HEK293 (cell line): Measurements from ENCODE around the gene THUMPD3.

Source experiments
- IKZF3 ChIP-seq: fragments of 450-650 bp; IDR thresholded peaks from 2 replicates; pipeline ENCODE4 v1.5.0; 2018; ENCODE audit warnings: missing biosample characterization, mild to moderate bottlenecking, missing genetic modification characterization, moderate library complexity
- KLF8 ChIP-seq: fragments of 450-650 bp; formaldehyde crosslinking; IDR thresholded peaks from 2 replicates; pipeline ENCODE4 v1.5.1; 2016; ENCODE audit warnings: missing biosample characterization, missing genetic modification characterization
- PRDM1 ChIP-seq: fragments of 450-650 bp; formaldehyde crosslinking; IDR thresholded peaks from 2 replicates; pipeline ENCODE4; 2016; ENCODE audit warnings: missing biosample characterization, missing genetic modification characterization
- RBAK ChIP-seq: fragments of 450-650 bp; formaldehyde crosslinking; IDR thresholded peaks from 2 replicates; pipeline ENCODE4 v1.5.1; 2016; ENCODE audit warnings: missing biosample characterization, missing genetic modification characterization
- REPIN1 ChIP-seq: fragments of 450-650 bp; formaldehyde crosslinking; IDR thresholded peaks from 2 replicates; pipeline ENCODE4 v1.5.1; 2017; ENCODE audit warnings: missing biosample characterization, missing genetic modification characterization, low read depth
- SETDB1 ChIP-seq: IDR thresholded peaks from one replicate; pipeline ENCODE4 v1.6.1; 2017; ENCODE audit warnings: mild to moderate bottlenecking, low read length, moderate library complexity, mixed read lengths; ENCODE audit not compliant: insufficient read length
- SP3 ChIP-seq: fragments of 450-650 bp; formaldehyde crosslinking; IDR thresholded peaks from 2 replicates; pipeline ENCODE4 v1.5.1; 2016; ENCODE audit warnings: missing biosample characterization, missing genetic modification characterization
- ZBTB20 ChIP-seq: fragments of 450-650 bp; formaldehyde crosslinking; IDR thresholded peaks from 2 replicates; pipeline ENCODE4 v1.5.1; 2016; ENCODE audit warnings: missing biosample characterization, missing genetic modification characterization
- ZEB2 ChIP-seq: fragments of 450-650 bp; formaldehyde crosslinking; IDR thresholded peaks from 2 replicates; pipeline ENCODE4 v1.5.1; 2016; ENCODE audit warnings: missing biosample characterization, missing genetic modification characterization
- ZIC2 ChIP-seq: fragments of 450-650 bp; formaldehyde crosslinking; IDR thresholded peaks from 2 replicates; pipeline ENCODE4 v1.5.1; 2016; ENCODE audit warnings: missing biosample characterization, missing genetic modification characterization
- ZNF121 ChIP-seq: fragments of 450-650 bp; formaldehyde crosslinking; IDR thresholded peaks from 2 replicates; pipeline ENCODE4 v1.5.1; 2016; ENCODE audit warnings: missing biosample characterization, missing genetic modification characterization
- ZNF155 ChIP-seq: fragments of 450-650 bp; formaldehyde crosslinking; IDR thresholded peaks from 2 replicates; pipeline ENCODE4 v1.5.1; 2016; ENCODE audit warnings: missing biosample characterization, missing genetic modification characterization
- ZNF214 ChIP-seq: fragments of 450-650 bp; formaldehyde crosslinking; IDR thresholded peaks from 2 replicates; pipeline ENCODE4 v1.5.1; 2017; ENCODE audit warnings: missing biosample characterization, mild to moderate bottlenecking, missing genetic modification characterization, borderline replicate concordance
- ZNF221 ChIP-seq: fragments of 450-650 bp; formaldehyde crosslinking; IDR thresholded peaks from 2 replicates; pipeline ENCODE4 v1.5.1; 2017; ENCODE audit warnings: missing biosample characterization, missing genetic modification characterization, borderline replicate concordance
- ZNF239 ChIP-seq: fragments of 450-650 bp; formaldehyde crosslinking; IDR thresholded peaks from 2 replicates; pipeline ENCODE4 v1.5.1; 2016; ENCODE audit warnings: missing biosample characterization, missing genetic modification characterization
- ZNF341 ChIP-seq: fragments of 450-650 bp; formaldehyde crosslinking; IDR thresholded peaks from 2 replicates; pipeline ENCODE4; 2016; ENCODE audit warnings: low read depth, missing biosample characterization, missing genetic modification characterization
- ZNF433 ChIP-seq: fragments of 450-650 bp; formaldehyde crosslinking; IDR thresholded peaks from 2 replicates; pipeline ENCODE4 v1.5.1; 2016; ENCODE audit warnings: missing biosample characterization, missing genetic modification characterization, low read depth
- ZNF501 ChIP-seq: fragments of 450-650 bp; formaldehyde crosslinking; IDR thresholded peaks from 2 replicates; pipeline ENCODE4 v1.5.1; 2016; ENCODE audit warnings: missing biosample characterization, missing genetic modification characterization
- ZNF521 ChIP-seq: fragments of 450-650 bp; formaldehyde crosslinking; IDR thresholded peaks from 2 replicates; pipeline ENCODE4 v1.5.1; 2017; ENCODE audit warnings: missing biosample characterization, mild to moderate bottlenecking, missing genetic modification characterization
- ZNF530 ChIP-seq: fragments of 450-650 bp; formaldehyde crosslinking; IDR thresholded peaks from 2 replicates; pipeline ENCODE4 v1.5.1; 2016; ENCODE audit warnings: low read depth, missing biosample characterization, missing genetic modification characterization
- ZNF629 ChIP-seq: fragments of 450-650 bp; formaldehyde crosslinking; IDR thresholded peaks from 2 replicates; pipeline ENCODE4 v1.5.1; 2017; ENCODE audit warnings: missing biosample characterization, missing genetic modification characterization
- ZNF660 ChIP-seq: fragments of 450-650 bp; IDR thresholded peaks from 2 replicates; pipeline ENCODE4 v1.5.1; 2018; ENCODE audit warnings: missing biosample characterization, mild to moderate bottlenecking, missing genetic modification characterization
- ZNF664 ChIP-seq: fragments of 450-650 bp; formaldehyde crosslinking; IDR thresholded peaks from 2 replicates; pipeline ENCODE4 v1.5.1; 2016; ENCODE audit warnings: missing biosample characterization, missing genetic modification characterization
- ZSCAN23 ChIP-seq: fragments of 450-650 bp; formaldehyde crosslinking; IDR thresholded peaks from 2 replicates; pipeline ENCODE4 v1.5.1; 2016; ENCODE audit warnings: missing biosample characterization, missing genetic modification characterization
- TF ChIP-seq, protein P1 (sequence below): fragments of 450-650 bp; formaldehyde crosslinking; IDR thresholded peaks from 2 replicates; pipeline ENCODE4 v1.5.1; 2016; ENCODE audit warnings: missing biosample characterization, missing genetic modification characterization, low read depth
- TF ChIP-seq, protein P2 (sequence below): fragments of 450-650 bp; formaldehyde crosslinking; IDR thresholded peaks from 2 replicates; pipeline ENCODE4 v1.5.1; 2017; ENCODE audit warnings: missing biosample characterization, mild to moderate bottlenecking, missing genetic modification characterization, moderate library complexity
- TF ChIP-seq, protein P3 (sequence below): fragments of 450-650 bp; IDR thresholded peaks from 2 replicates; pipeline ENCODE4 v1.5.1; 2018; ENCODE audit warnings: missing biosample characterization, mild to moderate bottlenecking, missing genetic modification characterization
- TF ChIP-seq, protein P4 (sequence below): fragments of 450-650 bp; formaldehyde crosslinking; IDR thresholded peaks from 2 replicates; pipeline ENCODE4 v1.5.0; 2017; ENCODE audit warnings: missing biosample characterization, missing genetic modification characterization, borderline replicate concordance
- TF ChIP-seq, protein P5 (sequence below): fragments of 450-650 bp; formaldehyde crosslinking; IDR thresholded peaks from 2 replicates; pipeline ENCODE4 v1.5.1; 2017; ENCODE audit warnings: missing biosample characterization, missing genetic modification characterization

Gene THUMPD3

DNA sequence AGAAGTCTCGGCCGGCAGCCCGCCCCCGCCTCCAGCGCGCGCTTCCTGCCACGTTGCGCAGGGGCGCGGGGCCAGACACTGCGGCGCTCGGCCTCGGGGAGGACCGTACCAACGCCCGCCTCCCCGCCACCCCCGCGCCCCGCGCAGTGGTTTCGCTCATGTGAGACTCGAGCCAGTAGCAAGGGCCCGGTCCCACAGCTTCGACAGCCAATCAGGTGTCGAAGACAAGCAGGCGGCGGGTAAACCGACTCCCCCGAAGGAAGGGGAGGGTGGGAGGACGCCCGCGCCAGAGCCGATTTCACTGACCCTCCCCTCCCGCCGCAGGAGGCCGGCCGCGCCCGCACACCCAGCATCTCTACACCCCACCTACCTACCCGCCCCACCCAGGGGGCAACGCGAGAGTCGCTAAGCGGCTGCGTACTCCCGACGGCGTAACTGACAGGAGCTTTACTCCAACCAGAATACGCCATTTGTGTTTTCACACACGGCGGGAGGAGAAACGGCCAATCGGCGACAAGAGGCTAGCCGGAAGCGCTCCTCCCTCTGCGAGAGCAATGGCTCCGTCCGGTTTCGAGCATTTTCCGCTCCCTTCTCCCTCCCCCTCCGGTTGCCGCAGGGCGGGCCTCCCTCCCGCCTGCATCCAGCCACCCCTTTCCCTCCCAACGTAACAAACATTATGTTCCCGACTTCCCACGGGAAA is 33.9 kb downstream of the THUMPD3 start (continued):
- TF ChIP-seq ZNF501 (tag by site-specific recombination) (peak; percentile 87; the same call in 1 of the 2 replicates), ZNF214 (no peak), ZNF433 (no peak), ZIC2 (peak; percentile 92), ZSCAN23 (tag by site-specific recombination) (peak; percentile 41; the same call in 1 of the 2 replicates), ZNF155 (tag by site-specific recombination) (no peak), KLF8 (tag by site-specific recombination) (peak; percentile 98), ZNF221 (tag by site-specific recombination) (no peak), PRDM1 (tag by site-specific recombination) (no peak), RBAK (tag by site-specific recombination) (no peak), ZBTB20 (peak; percentile 34), ZNF664 (tag by site-specific recombination) (no peak), ZNF660 (tag by site-specific recombination) (peak; percentile 78; the same call in 1 of the 2 replicates), IKZF3 (tag by site-specific recombination) (peak; percentile 94), ZNF629 (tag by site-specific recombination) (peak; percentile 68), ZNF121 (tag by site-specific recombination) (no peak), REPIN1 (no peak; the same call in 1 of the 2 replicates), ZNF521 (tag by site-specific recombination) (no peak), ZNF530 (tag by site-specific recombination) (no peak), ZNF239 (tag by site-specific recombination) (no peak), SP3 (tag by site-specific recombination) (peak; percentile 95), SETDB1 (no peak), ZNF341 (peak; percentile 100), ZEB2 (peak; percentile 99)
- TF ChIP-seq, protein P1, sequence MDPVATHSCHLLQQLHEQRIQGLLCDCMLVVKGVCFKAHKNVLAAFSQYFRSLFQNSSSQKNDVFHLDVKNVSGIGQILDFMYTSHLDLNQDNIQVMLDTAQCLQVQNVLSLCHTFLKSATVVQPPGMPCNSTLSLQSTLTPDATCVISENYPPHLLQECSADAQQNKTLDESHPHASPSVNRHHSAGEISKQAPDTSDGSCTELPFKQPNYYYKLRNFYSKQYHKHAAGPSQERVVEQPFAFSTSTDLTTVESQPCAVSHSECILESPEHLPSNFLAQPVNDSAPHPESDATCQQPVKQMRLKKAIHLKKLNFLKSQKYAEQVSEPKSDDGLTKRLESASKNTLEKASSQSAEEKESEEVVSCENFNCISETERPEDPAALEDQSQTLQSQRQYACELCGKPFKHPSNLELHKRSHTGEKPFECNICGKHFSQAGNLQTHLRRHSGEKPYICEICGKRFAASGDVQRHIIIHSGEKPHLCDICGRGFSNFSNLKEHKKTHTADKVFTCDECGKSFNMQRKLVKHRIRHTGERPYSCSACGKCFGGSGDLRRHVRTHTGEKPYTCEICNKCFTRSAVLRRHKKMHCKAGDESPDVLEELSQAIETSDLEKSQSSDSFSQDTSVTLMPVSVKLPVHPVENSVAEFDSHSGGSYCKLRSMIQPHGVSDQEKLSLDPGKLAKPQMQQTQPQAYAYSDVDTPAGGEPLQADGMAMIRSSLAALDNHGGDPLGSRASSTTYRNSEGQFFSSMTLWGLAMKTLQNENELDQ (tag by site-specific recombination), result no peak
- TF ChIP-seq, protein P2, sequence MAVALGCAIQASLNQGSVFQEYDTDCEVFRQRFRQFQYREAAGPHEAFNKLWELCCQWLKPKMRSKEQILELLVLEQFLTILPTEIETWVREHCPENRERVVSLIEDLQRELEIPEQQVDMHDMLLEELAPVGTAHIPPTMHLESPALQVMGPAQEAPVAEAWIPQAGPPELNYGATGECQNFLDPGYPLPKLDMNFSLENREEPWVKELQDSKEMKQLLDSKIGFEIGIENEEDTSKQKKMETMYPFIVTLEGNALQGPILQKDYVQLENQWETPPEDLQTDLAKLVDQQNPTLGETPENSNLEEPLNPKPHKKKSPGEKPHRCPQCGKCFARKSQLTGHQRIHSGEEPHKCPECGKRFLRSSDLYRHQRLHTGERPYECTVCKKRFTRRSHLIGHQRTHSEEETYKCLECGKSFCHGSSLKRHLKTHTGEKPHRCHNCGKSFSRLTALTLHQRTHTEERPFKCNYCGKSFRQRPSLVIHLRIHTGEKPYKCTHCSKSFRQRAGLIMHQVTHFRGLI (tag by site-specific recombination), result peak; percentile 94
- TF ChIP-seq, protein P3, sequence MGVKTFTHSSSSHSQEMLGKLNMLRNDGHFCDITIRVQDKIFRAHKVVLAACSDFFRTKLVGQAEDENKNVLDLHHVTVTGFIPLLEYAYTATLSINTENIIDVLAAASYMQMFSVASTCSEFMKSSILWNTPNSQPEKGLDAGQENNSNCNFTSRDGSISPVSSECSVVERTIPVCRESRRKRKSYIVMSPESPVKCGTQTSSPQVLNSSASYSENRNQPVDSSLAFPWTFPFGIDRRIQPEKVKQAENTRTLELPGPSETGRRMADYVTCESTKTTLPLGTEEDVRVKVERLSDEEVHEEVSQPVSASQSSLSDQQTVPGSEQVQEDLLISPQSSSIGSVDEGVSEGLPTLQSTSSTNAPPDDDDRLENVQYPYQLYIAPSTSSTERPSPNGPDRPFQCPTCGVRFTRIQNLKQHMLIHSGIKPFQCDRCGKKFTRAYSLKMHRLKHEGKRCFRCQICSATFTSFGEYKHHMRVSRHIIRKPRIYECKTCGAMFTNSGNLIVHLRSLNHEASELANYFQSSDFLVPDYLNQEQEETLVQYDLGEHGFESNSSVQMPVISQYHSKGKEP, result no peak; the same call in 1 of the 2 replicates
- TF ChIP-seq, protein P4, sequence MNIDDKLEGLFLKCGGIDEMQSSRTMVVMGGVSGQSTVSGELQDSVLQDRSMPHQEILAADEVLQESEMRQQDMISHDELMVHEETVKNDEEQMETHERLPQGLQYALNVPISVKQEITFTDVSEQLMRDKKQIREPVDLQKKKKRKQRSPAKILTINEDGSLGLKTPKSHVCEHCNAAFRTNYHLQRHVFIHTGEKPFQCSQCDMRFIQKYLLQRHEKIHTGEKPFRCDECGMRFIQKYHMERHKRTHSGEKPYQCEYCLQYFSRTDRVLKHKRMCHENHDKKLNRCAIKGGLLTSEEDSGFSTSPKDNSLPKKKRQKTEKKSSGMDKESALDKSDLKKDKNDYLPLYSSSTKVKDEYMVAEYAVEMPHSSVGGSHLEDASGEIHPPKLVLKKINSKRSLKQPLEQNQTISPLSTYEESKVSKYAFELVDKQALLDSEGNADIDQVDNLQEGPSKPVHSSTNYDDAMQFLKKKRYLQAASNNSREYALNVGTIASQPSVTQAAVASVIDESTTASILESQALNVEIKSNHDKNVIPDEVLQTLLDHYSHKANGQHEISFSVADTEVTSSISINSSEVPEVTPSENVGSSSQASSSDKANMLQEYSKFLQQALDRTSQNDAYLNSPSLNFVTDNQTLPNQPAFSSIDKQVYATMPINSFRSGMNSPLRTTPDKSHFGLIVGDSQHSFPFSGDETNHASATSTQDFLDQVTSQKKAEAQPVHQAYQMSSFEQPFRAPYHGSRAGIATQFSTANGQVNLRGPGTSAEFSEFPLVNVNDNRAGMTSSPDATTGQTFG, result no peak
- TF ChIP-seq, protein P5, sequence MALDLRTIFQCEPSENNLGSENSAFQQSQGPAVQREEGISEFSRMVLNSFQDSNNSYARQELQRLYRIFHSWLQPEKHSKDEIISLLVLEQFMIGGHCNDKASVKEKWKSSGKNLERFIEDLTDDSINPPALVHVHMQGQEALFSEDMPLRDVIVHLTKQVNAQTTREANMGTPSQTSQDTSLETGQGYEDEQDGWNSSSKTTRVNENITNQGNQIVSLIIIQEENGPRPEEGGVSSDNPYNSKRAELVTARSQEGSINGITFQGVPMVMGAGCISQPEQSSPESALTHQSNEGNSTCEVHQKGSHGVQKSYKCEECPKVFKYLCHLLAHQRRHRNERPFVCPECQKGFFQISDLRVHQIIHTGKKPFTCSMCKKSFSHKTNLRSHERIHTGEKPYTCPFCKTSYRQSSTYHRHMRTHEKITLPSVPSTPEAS (tag by site-specific recombination), result no peak; the same call in 1 of the 2 replicates
